ENCODE measurements around the gene ZNF536.

The ZNF536 gene

GRCh38 chr19:30371960-30372824 is at the start of gene ZNF536:
Gene ZNF536 (plus strand): TSS chr19:30372384. CDS start chr19:30443563, 71,179 bp downstream.
- no peak for DNase-seq
- in situ Hi-C loops (cut with MboI; ENCODE audit: low pct_unique_long_range_greater_than_20kb, low sequenced_read_pairs) = no loop called here

- DNase-seq = no peak
- in situ Hi-C loops (cut with MboI; ENCODE audit: low pct_unique_long_range_greater_than_20kb, low sequenced_read_pairs) = no loop called here
These were observed 49.4 kb upstream of the ZNF536 start for GRCh38 chr19:30322641-30323320.

- in situ Hi-C loops (cut with MboI; ENCODE audit: low pct_unique_long_range_greater_than_20kb, low sequenced_read_pairs) = no loop called here
These were observed 48.3 kb upstream of the ZNF536 start for GRCh38 chr19:30323904-30324303.

GRCh38 chr19:30324982-30325381 is 47.2 kb upstream of the ZNF536 start:
- in situ Hi-C loops (cut with MboI; ENCODE audit: low pct_unique_long_range_greater_than_20kb, low sequenced_read_pairs) = no loop called here
- no peak for DNase-seq

More at GRCh38 chr19:30323904-30324303, 48.3 kb upstream of the ZNF536 start:
- DNase-seq = no peak

GRCh38 chr19:30325676-30326392 is 46.4 kb upstream of the ZNF536 start:
- no peak for DNase-seq
- in situ Hi-C loops (cut with MboI; ENCODE audit: low pct_unique_long_range_greater_than_20kb, low sequenced_read_pairs) = no loop called here

GRCh38 chr19:30326393-30326710 is 45.8 kb upstream of the ZNF536 start:
- DNase-seq = no peak
- in situ Hi-C loops (cut with MboI; ENCODE audit: low pct_unique_long_range_greater_than_20kb, low sequenced_read_pairs) = no loop called here

- in situ Hi-C loops (cut with MboI; ENCODE audit: low pct_unique_long_range_greater_than_20kb, low sequenced_read_pairs) = no loop called here
- no peak for DNase-seq
These were observed 44.9 kb upstream of the ZNF536 start for GRCh38 chr19:30327331-30327730.

GRCh38 chr19:30328096-30328495 is 44.1 kb upstream of the ZNF536 start:
- no peak for DNase-seq
- in situ Hi-C loops (cut with MboI; ENCODE audit: low pct_unique_long_range_greater_than_20kb, low sequenced_read_pairs) = no loop called here

- in situ Hi-C loops (cut with MboI; ENCODE audit: low pct_unique_long_range_greater_than_20kb, low sequenced_read_pairs) = no loop called here
- DNase-seq = no peak
These were observed 41.9 kb upstream of the ZNF536 start for GRCh38 chr19:30330266-30330665.

- in situ Hi-C loops (cut with MboI; ENCODE audit: low pct_unique_long_range_greater_than_20kb, low sequenced_read_pairs) = no loop called here
- no peak for DNase-seq
These were observed 39.5 kb upstream of the ZNF536 start for GRCh38 chr19:30332445-30333234.

- in situ Hi-C loops (cut with MboI; ENCODE audit: low pct_unique_long_range_greater_than_20kb, low sequenced_read_pairs) = no loop called here
- DNase-seq = no peak
These were observed 38.7 kb upstream of the ZNF536 start for GRCh38 chr19:30333291-30334065.

- in situ Hi-C loops (cut with MboI; ENCODE audit: low pct_unique_long_range_greater_than_20kb, low sequenced_read_pairs) = no loop called here
- no peak for DNase-seq
These were observed 37.3 kb upstream of the ZNF536 start for GRCh38 chr19:30334841-30335240.

GRCh38 chr19:30335306-30335886 is 36.8 kb upstream of the ZNF536 start:
- no peak for DNase-seq
- in situ Hi-C loops (cut with MboI; ENCODE audit: low pct_unique_long_range_greater_than_20kb, low sequenced_read_pairs) = no loop called here

- no peak for DNase-seq
- in situ Hi-C loops (cut with MboI; ENCODE audit: low pct_unique_long_range_greater_than_20kb, low sequenced_read_pairs) = no loop called here
These were observed 35.9 kb upstream of the ZNF536 start for GRCh38 chr19:30336290-30336689.

- no peak for DNase-seq
- in situ Hi-C loops (cut with MboI; ENCODE audit: low pct_unique_long_range_greater_than_20kb, low sequenced_read_pairs) = no loop called here
These were observed 34.1 kb upstream of the ZNF536 start for GRCh38 chr19:30338041-30338456.

GRCh38 chr19:30338878-30339623 is 33.1 kb upstream of the ZNF536 start:
- in situ Hi-C loops (cut with MboI; ENCODE audit: low pct_unique_long_range_greater_than_20kb, low sequenced_read_pairs) = no loop called here
- DNase-seq = no peak

GRCh38 chr19:30339624-30340525 is 32.3 kb upstream of the ZNF536 start:
- DNase-seq = no peak
- in situ Hi-C loops (cut with MboI; ENCODE audit: low pct_unique_long_range_greater_than_20kb, low sequenced_read_pairs) = no loop called here

All from KBM-7 (cell line).